OCI-LY1 (cell line): Measurements from ENCODE around the gene PDK1.

Source experiments
- H2AFZ ChIP-seq: fragments of 200-600 bp; sonication (generic), shearing (Covaris generic); 2 replicates; pipeline ENCODE4 v1.6.0; 2014; ENCODE audit warnings: antibody characterized with exemption, mild to moderate bottlenecking, low read length
- H3F3A ChIP-seq: fragments of 200-600 bp; sonication (generic), shearing (Covaris generic); 2 replicates; pipeline ENCODE4 v1.6.0; 2014; ENCODE audit warnings: mild to moderate bottlenecking, antibody characterized with exemption, low read length, moderate library complexity; ENCODE audit not compliant: insufficient read depth
- H3K27ac ChIP-seq: fragments of 200-600 bp; sonication (generic); 2 replicates; pipeline ENCODE4 v1.5.1; 2014; ENCODE audit warnings: low read length, mixed run types, mild to moderate bottlenecking, low read depth; ENCODE audit not compliant: poor library complexity, severe bottlenecking
- H3K27me3 ChIP-seq: fragments of 200-600 bp; sonication (generic); 2 replicates; pipeline ENCODE4 v1.6.0; 2014; ENCODE audit warnings: antibody characterized with exemption, mild to moderate bottlenecking, low read length, moderate library complexity; ENCODE audit not compliant: insufficient read depth
- H3K36me3 ChIP-seq: fragments of 200-600 bp; sonication (generic); 2 replicates; pipeline ENCODE4 v1.6.1; 2014; ENCODE audit warnings: mild to moderate bottlenecking, antibody characterized with exemption, low read length, moderate library complexity, mixed read lengths; ENCODE audit not compliant: insufficient read depth
- H3K4me1 ChIP-seq: fragments of 200-600 bp; sonication (generic); 2 replicates; pipeline ENCODE4 v1.5.1; 2014; ENCODE audit warnings: mild to moderate bottlenecking, low read length, moderate library complexity; ENCODE audit not compliant: insufficient read depth, severe bottlenecking
- H3K4me2 ChIP-seq: fragments of 200-600 bp; sonication (generic), shearing (Covaris generic); 2 replicates; pipeline ENCODE4 v1.6.1; 2014; ENCODE audit warnings: low read length
- H3K4me3 ChIP-seq: fragments of 200-600 bp; sonication (generic); 2 replicates; pipeline ENCODE4 v1.5.1; 2014; ENCODE audit warnings: low read length, low read depth, mild to moderate bottlenecking, mixed read lengths; ENCODE audit not compliant: poor library complexity, severe bottlenecking
- H3K79me2 ChIP-seq: fragments of 200-600 bp; shearing (Covaris generic); 2 replicates; pipeline ENCODE4 v1.6.1; 2016; ENCODE audit warnings: mixed run types, low read length, mixed read lengths; ENCODE audit not compliant: insufficient read depth
- H3K9ac ChIP-seq: fragments of 200-600 bp; sonication (generic), shearing (Covaris generic); 2 replicates; pipeline ENCODE4 v1.6.1; 2014; ENCODE audit warnings: mild to moderate bottlenecking, low read length, mixed read lengths
- H3K9me2 ChIP-seq: fragments of 200-600 bp; sonication (generic), shearing (Covaris generic); 2 replicates; pipeline ENCODE4 v1.6.1; 2014; ENCODE audit warnings: low read depth, mild to moderate bottlenecking, low read length, mixed read lengths
- H3K9me3 ChIP-seq: fragments of 200-600 bp; shearing (Covaris generic); 2 replicates; pipeline ENCODE4 v1.6.1; 2014; ENCODE audit warnings: low read length, mixed read lengths
- H4K20me1 ChIP-seq: fragments of 200-600 bp; sonication (generic), shearing (Covaris generic); 2 replicates; pipeline ENCODE4 v1.6.0; 2016; ENCODE audit warnings: mild to moderate bottlenecking, low read length; ENCODE audit not compliant: insufficient read depth
- CTCF ChIP-seq: fragments of 200-600 bp; sonication (generic), shearing (Covaris generic); IDR thresholded peaks from 2 replicates; pipeline ENCODE4 v1.5.1; 2017; ENCODE audit warnings: mild to moderate bottlenecking, antibody characterized with exemption, low read length, moderate library complexity, mixed read lengths
- EZH2 ChIP-seq: fragments of 200-600 bp; sonication (generic), shearing (Covaris generic); IDR thresholded peaks from 2 replicates; pipeline ENCODE4 v1.8.0; 2017; ENCODE audit warnings: borderline replicate concordance, mixed run types, mild to moderate bottlenecking, antibody characterized with exemption, low read length, moderate library complexity, mixed read lengths

PDK1 gene

GRCh38 chr2:172655091-172655837 lies 99.4 kb downstream of the PDK1 start:
- Histone ChIP-seq H3K4me2 (no peak overlapping the region), H3K27ac (no peak overlapping the region), H2AFZ (no peak overlapping the region), H3K9me2 (no peaks in the 10 kb centered on the region), H3K4me1 (no peaks in the 10 kb centered on the region), H4K20me1 (no peaks in the 10 kb centered on the region), H3F3A (no peaks in the 10 kb centered on the region), H3K4me3 (no peak overlapping the region), H3K36me3 (no peaks in the 10 kb centered on the region), H3K27me3 (no peaks in the 10 kb centered on the region), H3K9ac (no peak overlapping the region), H3K9me3 (no peaks in the 10 kb centered on the region), H3K79me2 (no peaks in the 10 kb centered on the region)
- no peak for TF ChIP-seq CTCF
- TF ChIP-seq EZH2, result no peak

GRCh38 chr2:172655838-172656573 lies 100.1 kb downstream of the PDK1 start:
- no peak overlapping the region for H3K27ac ChIP-seq
- no peak for TF ChIP-seq EZH2
- no peak for TF ChIP-seq CTCF
- H3F3A ChIP-seq, result no peaks in the 10 kb centered on the region
- no peaks in the 10 kb centered on the region for H3K79me2 ChIP-seq
- H4K20me1 ChIP-seq, result no peaks in the 10 kb centered on the region
- H3K9me3 ChIP-seq, result no peaks in the 10 kb centered on the region
- no peaks in the 10 kb centered on the region for H3K4me1 ChIP-seq
- H3K9me2 ChIP-seq, result no peaks in the 10 kb centered on the region
- H3K9ac ChIP-seq, result no peak overlapping the region
- no peak overlapping the region for H3K4me2 ChIP-seq
- no peaks in the 10 kb centered on the region for H3K27me3 ChIP-seq
- H3K36me3 ChIP-seq, result no peaks in the 10 kb centered on the region
- no peak overlapping the region for H3K4me3 ChIP-seq
- H2AFZ ChIP-seq, result no peak overlapping the region
